PC-3 (cell line): ENCODE data around the gene ALCAM. TPM values are rescaled to one million over a fixed set of nuclear protein-coding genes. Genes with fewer than 3 reads are reported as not detected.

ENCODE experiments used
- ATAC-seq: fragments of 200-7000 bp; cut with Tn5 transposase; 2 replicates; pipeline ENCODE4 v1.9.1; 2020; ENCODE audit warnings: mild to moderate bottlenecking, moderate library complexity
- BruUV-seq: library from RNA; stranded (reverse); fragments of 400-500 nt; replicated peaks from 2 replicates; lab custom pipeline; 2021; lab: Mats Ljungman, UMichigan
- CTCF ChIA-PET: fragments of 300-600 bp; sonication (Branson Sonifier 250); formaldehyde crosslinking; loops from one replicate; lab custom pipeline; 2022; ENCODE audit warnings: antibody characterized with exemption; lab: Charles Lee
- POLR2A ChIA-PET: fragments of 300-600 bp; sonication (Branson Sonifier 250); formaldehyde crosslinking; loops from one replicate; lab custom pipeline; 2022; ENCODE audit warnings: antibody characterized with exemption; ENCODE audit not compliant: unreplicated experiment; lab: Charles Lee
- DNase-seq: peaks from one replicate; pipeline ENCODE4 v3.0.0-alpha.2; 2015
- H2AFZ ChIP-seq: fragments of 300-600 bp; sonication (generic); 2 replicates; pipeline ENCODE4 v1.6.0; 2016; ENCODE audit warnings: antibody characterized with exemption, low read length
- H3F3A ChIP-seq: fragments of 300-600 bp; sonication (generic); one replicate; pipeline ENCODE4 v1.6.0; 2017; ENCODE audit warnings: antibody characterized with exemption, low read length, control low read depth, mild to moderate bottlenecking; ENCODE audit not compliant: unreplicated experiment
- H3K27ac ChIP-seq: fragments of 300-600 bp; sonication (generic); 2 replicates; pipeline ENCODE4 v1.5.1; 2016; ENCODE audit warnings: mild to moderate bottlenecking, low read length
- H3K27me3 ChIP-seq: fragments of 300-600 bp; sonication (generic); 2 replicates; pipeline ENCODE4 v1.6.1; 2016; ENCODE audit warnings: low read length, mixed read lengths
- H3K36me3 ChIP-seq: fragments of 300-600 bp; sonication (generic); 2 replicates; pipeline ENCODE4 v1.6.1; 2016; ENCODE audit warnings: low read depth, mixed run types, low read length, mixed read lengths
- H3K4me1 ChIP-seq: fragments of 300-600 bp; sonication (generic); 2 replicates; pipeline ENCODE4 v1.5.1; 2016; ENCODE audit warnings: low read length; ENCODE audit not compliant: insufficient read depth
- H3K4me2 ChIP-seq: fragments of 300-600 bp; sonication (generic); 2 replicates; pipeline ENCODE4 v1.6.0; 2016; ENCODE audit warnings: low read length
- H3K4me3 ChIP-seq: fragments of 300-600 bp; sonication (generic); 2 replicates; pipeline ENCODE4 v1.5.1; 2016; ENCODE audit warnings: mild to moderate bottlenecking, low read length, mixed read lengths
- H3K79me2 ChIP-seq: fragments of 300-600 bp; sonication (generic); 2 replicates; pipeline ENCODE4 v1.6.1; 2017; ENCODE audit warnings: low read length, mixed read lengths
- H3K9ac ChIP-seq: fragments of 300-600 bp; sonication (generic); 2 replicates; pipeline ENCODE4 v1.6.0; 2016; ENCODE audit warnings: mild to moderate bottlenecking, low read length
- H3K9me2 ChIP-seq: fragments of 300-600 bp; sonication (generic); replicated peaks from 2 replicates; pipeline ENCODE4 v1.6.1; 2016; ENCODE audit warnings: mixed run types, low read length, mixed read lengths
- H3K9me3 ChIP-seq: fragments of 300-600 bp; sonication (generic); 2 replicates; pipeline ENCODE4 v1.6.1; 2016; ENCODE audit warnings: low read length, mixed read lengths
- H4K20me1 ChIP-seq: fragments of 300-600 bp; sonication (generic); 2 replicates; pipeline ENCODE4 v1.6.1; 2016; ENCODE audit warnings: low read length, mixed read lengths
- EZH2 ChIP-seq: fragments of 300-600 bp; sonication (generic); IDR thresholded peaks from one replicate; pipeline ENCODE4 v1.6.1; 2017; ENCODE audit warnings: antibody characterized with exemption, mild to moderate bottlenecking, low read length; ENCODE audit not compliant: unreplicated experiment
- EZH2phosphoT487 ChIP-seq: fragments of 300-600 bp; sonication (generic); IDR thresholded peaks from 2 replicates; pipeline ENCODE4 v1.6.1; 2018; ENCODE audit warnings: mild to moderate bottlenecking, antibody characterized with exemption, low read length, borderline replicate concordance
- intact Hi-C: fragments of 100-400 bp; cut with micrococcal nuclease; formaldehyde crosslinking; loops from 2 replicates; pipeline ENCODE4 v1.9.0; 2023
- total RNA-seq: library from RNA; depleted of rRNA; stranded (reverse); fragments of >200 nt; gene quantifications from 2 replicates; pipeline ENCODE4 v1.2.3, GENCODE V29; 2014
- TF ChIP-seq, protein P1 (sequence below): fragments of 300-600 bp; sonication (generic); conservative IDR thresholded peaks from 2 replicates; pipeline ENCODE4 v1.5.1; 2017; ENCODE audit warnings: antibody characterized with exemption, low read depth, mild to moderate bottlenecking, low read length

The ALCAM gene
- total RNA-seq, 1 experiment from 2014 or later = 169 TPM

DNA sequence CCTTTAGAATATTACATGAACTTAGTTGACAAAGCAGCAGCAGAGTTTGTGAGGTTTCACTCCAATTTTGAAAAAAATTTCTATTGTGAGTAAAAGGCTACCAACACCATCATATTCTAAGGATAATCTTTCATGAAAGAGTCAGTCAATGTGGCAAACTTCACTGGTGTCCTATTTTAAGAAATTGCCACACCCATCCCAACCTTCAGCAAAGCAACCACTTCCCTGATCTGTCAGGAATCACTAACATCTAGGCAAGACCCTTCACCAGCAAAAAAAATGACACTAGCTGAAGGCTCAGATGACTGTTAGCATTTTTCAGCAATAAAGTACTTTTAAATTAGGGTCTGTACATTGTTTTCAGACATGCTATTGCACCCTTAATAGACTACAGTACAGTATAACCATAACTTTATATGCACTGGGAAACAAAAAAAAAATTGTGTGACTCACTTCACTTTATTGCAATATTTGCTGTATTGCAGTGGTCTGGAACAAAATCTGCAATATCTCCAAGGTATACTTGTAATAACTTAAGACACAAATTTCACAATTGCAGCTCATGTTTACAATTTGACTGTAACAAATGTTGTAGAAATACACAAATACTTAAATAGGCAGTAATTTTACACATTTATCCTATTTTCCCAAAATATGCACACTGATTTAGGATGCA, 38.9 kb upstream of the ALCAM start:
- Histone ChIP-seq H3K9me2 (no peaks in the 10 kb centered on the region), H3K9ac (no peak overlapping the region), H3F3A (no peaks in the 10 kb centered on the region), H3K79me2 (no peaks in the 10 kb centered on the region), H3K36me3 (no peaks in the 10 kb centered on the region), H3K4me3 (no peak overlapping the region), H3K4me2 (peak overlapping the region; percentile 33), H3K27me3 (no peaks in the 10 kb centered on the region), H2AFZ (no peak overlapping the region), H3K4me1 (peaks cover 18% of the 10 kb centered on the region), H3K27ac (peak overlapping the region; percentile 66), H4K20me1 (no peaks in the 10 kb centered on the region), H3K9me3 (peaks cover 4% of the 10 kb centered on the region; the same call in 1 of the 2 replicates)
- BruUV-seq = no TSS peak
- POLR2A ChIA-PET = interaction anchor here (0.6 kb wide), 1 partner anchor 745 kb away, joined by 3 read pairs; no protein-coding TSS in a partner anchor
- TF ChIP-seq EZH2 = no peak
- TF ChIP-seq, protein P1, sequence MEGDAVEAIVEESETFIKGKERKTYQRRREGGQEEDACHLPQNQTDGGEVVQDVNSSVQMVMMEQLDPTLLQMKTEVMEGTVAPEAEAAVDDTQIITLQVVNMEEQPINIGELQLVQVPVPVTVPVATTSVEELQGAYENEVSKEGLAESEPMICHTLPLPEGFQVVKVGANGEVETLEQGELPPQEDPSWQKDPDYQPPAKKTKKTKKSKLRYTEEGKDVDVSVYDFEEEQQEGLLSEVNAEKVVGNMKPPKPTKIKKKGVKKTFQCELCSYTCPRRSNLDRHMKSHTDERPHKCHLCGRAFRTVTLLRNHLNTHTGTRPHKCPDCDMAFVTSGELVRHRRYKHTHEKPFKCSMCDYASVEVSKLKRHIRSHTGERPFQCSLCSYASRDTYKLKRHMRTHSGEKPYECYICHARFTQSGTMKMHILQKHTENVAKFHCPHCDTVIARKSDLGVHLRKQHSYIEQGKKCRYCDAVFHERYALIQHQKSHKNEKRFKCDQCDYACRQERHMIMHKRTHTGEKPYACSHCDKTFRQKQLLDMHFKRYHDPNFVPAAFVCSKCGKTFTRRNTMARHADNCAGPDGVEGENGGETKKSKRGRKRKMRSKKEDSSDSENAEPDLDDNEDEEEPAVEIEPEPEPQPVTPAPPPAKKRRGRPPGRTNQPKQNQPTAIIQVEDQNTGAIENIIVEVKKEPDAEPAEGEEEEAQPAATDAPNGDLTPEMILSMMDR = no peak
- no peak for TF ChIP-seq EZH2phosphoT487
- DNase-seq = peak; percentile 83
- CTCF ChIA-PET = interaction anchor here (0.6 kb wide), 1 partner anchor 728 kb away, joined by 3 read pairs; no protein-coding TSS in a partner anchor
- peak; percentile 96 for ATAC-seq
- intact Hi-C loops = loop anchor here (1.0 to 2.0 kb wide), 3 partner anchors 27 to 52 kb away; partner anchors contain the start of gene ALCAM

DNA sequence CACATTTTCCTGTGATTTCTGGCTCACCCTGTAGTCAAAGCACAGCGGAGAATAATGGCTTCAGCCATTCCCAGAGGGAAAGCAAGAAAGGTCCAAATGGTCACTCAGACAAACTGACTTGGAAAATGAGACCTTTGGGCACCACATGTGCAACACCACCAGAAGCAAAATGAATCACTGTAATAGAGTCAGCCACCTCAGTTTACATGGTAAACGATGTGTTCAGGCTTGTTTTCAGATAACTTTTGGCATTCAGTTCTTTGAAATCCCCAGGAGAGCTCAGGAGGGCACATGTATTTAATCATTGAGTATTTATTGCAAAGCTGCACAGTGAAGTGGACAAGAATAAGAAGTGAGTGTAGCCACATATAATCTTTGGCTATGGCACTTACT, 38.4 kb upstream of the ALCAM start:
- BruUV-seq = no TSS peak
- no peaks in the 10 kb centered on the region for H4K20me1 ChIP-seq
- ChIA-PET CTCF (interaction anchor here (0.6 kb wide), 1 partner anchor 729 kb away, joined by 3 read pairs; no protein-coding TSS in a partner anchor), POLR2A (no interaction called here)
- H3K27me3 ChIP-seq = no peaks in the 10 kb centered on the region
- H3K4me1 ChIP-seq = peaks cover 18% of the 10 kb centered on the region
- H3K4me3 ChIP-seq = no peak overlapping the region
- ATAC-seq (peak; percentile 48), DNase-seq (peak; percentile 15)
- H2AFZ ChIP-seq = no peak overlapping the region
- no peaks in the 10 kb centered on the region for H3K79me2 ChIP-seq
- peak overlapping the region; percentile 33 for H3K4me2 ChIP-seq
- H3K27ac ChIP-seq = peak overlapping the region; percentile 66
- H3K9me2 ChIP-seq = no peaks in the 10 kb centered on the region
- H3F3A ChIP-seq = no peaks in the 10 kb centered on the region
- peaks cover 4% of the 10 kb centered on the region; the same call in 1 of the 2 replicates for H3K9me3 ChIP-seq
- intact Hi-C loops = loop anchor here (1.0 to 2.0 kb wide), 3 partner anchors 26 to 53 kb away; partner anchors contain the start of gene ALCAM
- no peaks in the 10 kb centered on the region for H3K36me3 ChIP-seq
- no peak overlapping the region for H3K9ac ChIP-seq
- TF ChIP-seq, protein P1 = no peak
- TF ChIP-seq EZH2phosphoT487 = no peak
- no peak for TF ChIP-seq EZH2

- POLR2A ChIA-PET = no interaction called here
- H3K4me1 ChIP-seq = peaks cover 8% of the 10 kb centered on the region
These were observed 33.7 kb upstream of the ALCAM start for GRCh38 chr3:105332961-105333360.

More at GRCh38 chr3:105332961-105333360, 33.7 kb upstream of the ALCAM start:
- no peak overlapping the region for H2AFZ ChIP-seq
- H3K4me3 ChIP-seq = no peak overlapping the region
- no peaks in the 10 kb centered on the region for H3K27me3 ChIP-seq
- intact Hi-C loops = no loop called here
- no peak overlapping the region for H3K4me2 ChIP-seq
- no peaks in the 10 kb centered on the region for H3K9me2 ChIP-seq
- TF ChIP-seq EZH2 (no peak), EZH2phosphoT487 (no peak)
- H3F3A ChIP-seq = no peaks in the 10 kb centered on the region
- H3K9ac ChIP-seq = no peak overlapping the region
- H3K27ac ChIP-seq = no peak overlapping the region
- BruUV-seq = no TSS peak
- ATAC-seq (no peak), DNase-seq (no peak)
- CTCF ChIA-PET = no interaction called here
- H4K20me1 ChIP-seq = no peaks in the 10 kb centered on the region
- H3K79me2 ChIP-seq = no peaks in the 10 kb centered on the region
- peaks cover 4% of the 10 kb centered on the region; the same call in 1 of the 2 replicates for H3K9me3 ChIP-seq
- H3K36me3 ChIP-seq = no peaks in the 10 kb centered on the region
